ENCODE results near the gene CNKSR2. TPM values are rescaled to one million over a fixed set of nuclear protein-coding genes. Genes with fewer than 3 reads are reported as not detected.

The CNKSR2 gene
- total RNA-seq, 1 donor from 2014 or later: 3.4 TPM

DNA sequence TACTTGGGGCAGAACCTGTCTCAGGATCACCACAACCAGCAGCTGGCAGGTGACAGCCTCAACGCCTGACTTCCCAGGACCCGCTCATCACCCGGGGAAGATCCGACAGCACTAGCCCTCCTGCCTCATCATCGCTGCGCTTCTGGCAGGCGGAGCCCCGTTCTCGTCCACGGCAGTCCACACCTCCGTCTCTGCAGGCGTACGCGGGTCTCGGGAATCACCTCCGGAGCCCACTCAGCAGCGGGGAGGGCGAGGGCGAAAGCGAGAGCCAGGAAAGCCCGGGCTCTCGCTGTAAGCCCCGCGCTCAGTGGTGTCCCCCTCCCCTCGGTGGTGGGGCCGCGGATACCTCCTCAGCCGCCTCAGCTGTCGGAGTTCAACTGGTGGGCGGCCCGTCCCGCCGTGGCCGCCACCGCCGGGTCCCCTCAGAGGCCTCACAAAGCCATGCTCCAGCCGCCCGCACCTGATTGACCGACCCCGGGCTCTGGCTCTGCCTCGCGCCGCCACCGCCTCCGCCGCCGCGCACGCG is 518 bp upstream of the CNKSR2 start:
- Histone ChIP-seq H3K4me3 (ENCODE audit: low read depth, low read length) (peak overlapping the region; percentile 47), H3K36me3 (ENCODE audit: control insufficient read depth, insufficient read depth, low read length) (no peaks in the 10 kb centered on the region), H3K27me3 (ENCODE audit: control insufficient read depth, insufficient read depth, low read length) (peaks cover 20% of the 10 kb centered on the region)
- TF ChIP-seq, protein P1, sequence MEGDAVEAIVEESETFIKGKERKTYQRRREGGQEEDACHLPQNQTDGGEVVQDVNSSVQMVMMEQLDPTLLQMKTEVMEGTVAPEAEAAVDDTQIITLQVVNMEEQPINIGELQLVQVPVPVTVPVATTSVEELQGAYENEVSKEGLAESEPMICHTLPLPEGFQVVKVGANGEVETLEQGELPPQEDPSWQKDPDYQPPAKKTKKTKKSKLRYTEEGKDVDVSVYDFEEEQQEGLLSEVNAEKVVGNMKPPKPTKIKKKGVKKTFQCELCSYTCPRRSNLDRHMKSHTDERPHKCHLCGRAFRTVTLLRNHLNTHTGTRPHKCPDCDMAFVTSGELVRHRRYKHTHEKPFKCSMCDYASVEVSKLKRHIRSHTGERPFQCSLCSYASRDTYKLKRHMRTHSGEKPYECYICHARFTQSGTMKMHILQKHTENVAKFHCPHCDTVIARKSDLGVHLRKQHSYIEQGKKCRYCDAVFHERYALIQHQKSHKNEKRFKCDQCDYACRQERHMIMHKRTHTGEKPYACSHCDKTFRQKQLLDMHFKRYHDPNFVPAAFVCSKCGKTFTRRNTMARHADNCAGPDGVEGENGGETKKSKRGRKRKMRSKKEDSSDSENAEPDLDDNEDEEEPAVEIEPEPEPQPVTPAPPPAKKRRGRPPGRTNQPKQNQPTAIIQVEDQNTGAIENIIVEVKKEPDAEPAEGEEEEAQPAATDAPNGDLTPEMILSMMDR (IDR thresholded peaks at IDR 0.05; ENCODE audit: insufficient read depth, low read length, poor library complexity, severe bottlenecking): no peak
- no peak for DNase-seq (ENCODE audit: low read depth)

DNA sequence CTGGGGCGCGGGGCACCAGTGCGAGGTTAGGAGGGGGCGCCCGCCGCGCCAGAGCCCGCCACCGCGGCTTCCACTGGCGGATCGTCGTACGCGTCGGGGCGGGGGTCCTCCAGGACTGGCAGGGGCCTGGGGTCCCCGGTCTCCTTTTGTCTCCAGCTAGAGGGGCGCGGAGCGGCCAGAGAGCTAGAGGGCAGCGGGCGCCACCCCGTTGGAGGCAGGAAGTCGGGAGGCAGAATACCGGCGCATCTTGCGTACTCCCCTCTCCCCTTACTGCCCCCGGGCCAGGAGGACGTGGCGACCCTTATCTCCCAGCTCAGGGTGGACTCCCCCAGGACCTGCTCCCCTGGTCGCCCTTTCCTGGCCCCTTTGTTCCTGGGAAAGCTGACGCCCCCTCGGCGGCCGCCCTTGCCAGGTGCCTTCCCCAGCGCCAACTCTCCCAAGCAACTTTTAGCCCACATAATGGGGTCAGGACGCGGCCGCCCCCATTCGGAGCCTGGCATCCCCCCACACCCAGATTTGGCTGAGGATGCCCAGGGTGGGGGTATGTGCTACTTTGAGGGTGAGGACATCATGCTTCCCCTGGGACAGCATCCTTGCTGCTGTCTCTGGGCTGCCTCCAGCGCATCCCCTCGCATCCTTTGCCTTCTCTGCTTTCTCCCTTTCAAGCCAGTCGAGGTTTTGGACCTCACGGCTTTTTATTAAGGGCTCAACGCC is 933 bp downstream of the CNKSR2 start:
- Histone ChIP-seq H3K4me3 (ENCODE audit: low read depth, low read length) (peak overlapping the region; percentile 47), H3K27me3 (ENCODE audit: control insufficient read depth, insufficient read depth, low read length) (peaks cover 20% of the 10 kb centered on the region), H3K36me3 (ENCODE audit: control insufficient read depth, insufficient read depth, low read length) (no peaks in the 10 kb centered on the region)
- TF ChIP-seq, protein P1 (IDR thresholded peaks at IDR 0.05; ENCODE audit: insufficient read depth, low read length, poor library complexity, severe bottlenecking): no peak
- no peak for DNase-seq (ENCODE audit: low read depth)

DNA sequence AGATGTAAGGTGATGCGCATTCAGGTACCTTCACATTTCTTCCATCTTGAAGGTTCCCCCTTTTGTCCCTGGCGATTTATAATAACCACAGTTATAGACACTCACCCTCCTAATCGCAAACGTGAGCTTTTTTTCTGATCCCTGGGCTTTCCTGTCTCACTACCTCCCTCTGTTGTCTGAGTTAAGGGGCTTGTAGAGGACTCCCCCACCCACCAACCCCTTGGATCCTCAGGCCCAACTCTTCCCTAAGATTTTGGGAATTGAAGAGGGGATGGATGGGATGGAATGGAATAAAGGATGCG is 1.4 kb downstream of the CNKSR2 start:
- DNase-seq (ENCODE audit: low read depth): no peak
- no peaks in the 10 kb centered on the region for H3K36me3 ChIP-seq (ENCODE audit: control insufficient read depth, insufficient read depth, low read length)
- no peak overlapping the region for H3K4me3 ChIP-seq (ENCODE audit: low read depth, low read length)
- TF ChIP-seq, protein P1 (IDR thresholded peaks at IDR 0.05; ENCODE audit: insufficient read depth, low read length, poor library complexity, severe bottlenecking): no peak
- peaks cover 20% of the 10 kb centered on the region for H3K27me3 ChIP-seq (ENCODE audit: control insufficient read depth, insufficient read depth, low read length)

DNA sequence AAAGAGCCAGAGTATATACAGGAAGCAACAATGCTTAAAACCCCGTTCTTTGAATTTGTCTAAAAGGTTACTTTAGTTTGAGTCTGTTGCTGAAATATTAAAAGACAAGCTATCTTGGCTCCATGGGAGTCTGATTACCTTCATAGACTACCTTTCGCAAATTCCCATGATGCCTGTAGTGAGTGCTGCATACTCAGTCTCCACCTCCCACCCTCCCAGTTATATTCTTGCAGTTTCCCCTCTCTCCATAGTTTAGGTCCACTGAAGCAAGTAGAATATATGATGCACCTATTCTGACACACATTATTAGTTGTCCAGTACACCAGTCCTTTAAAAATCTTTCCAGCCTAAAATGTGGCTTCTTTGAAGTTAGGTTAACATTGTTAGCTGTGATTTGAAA is 2.4 kb downstream of the CNKSR2 start:
- no peaks in the 10 kb centered on the region for H3K36me3 ChIP-seq (ENCODE audit: control insufficient read depth, insufficient read depth, low read length)
- no peak for DNase-seq (ENCODE audit: low read depth)

DNA sequence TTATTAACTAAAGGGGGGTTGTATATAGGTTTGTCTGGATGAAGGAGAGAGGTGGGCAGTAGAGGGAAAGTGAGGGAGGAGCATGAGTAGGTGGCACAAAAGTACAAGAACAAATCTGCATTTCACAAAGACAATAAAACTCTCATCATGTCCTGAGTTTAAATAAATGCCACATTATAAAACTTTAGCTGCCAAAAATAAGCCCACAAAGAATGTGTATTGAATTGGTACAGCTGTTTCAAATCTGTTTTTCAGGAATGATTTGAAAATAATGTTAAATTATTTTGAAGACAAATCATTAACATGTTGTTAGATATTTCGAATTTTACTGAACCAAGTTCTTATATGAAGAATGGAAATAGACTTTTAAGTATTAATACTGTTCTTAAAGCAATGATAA is 5.8 kb downstream of the CNKSR2 start:
- Histone ChIP-seq H3K27me3 (ENCODE audit: control insufficient read depth, insufficient read depth, low read length) (peaks cover 9% of the 10 kb centered on the region), H3K36me3 (ENCODE audit: control insufficient read depth, insufficient read depth, low read length) (no peaks in the 10 kb centered on the region), H3K4me3 (ENCODE audit: low read depth, low read length) (no peak overlapping the region)
- TF ChIP-seq, protein P1 (IDR thresholded peaks at IDR 0.05; ENCODE audit: insufficient read depth, low read length, poor library complexity, severe bottlenecking): no peak
- DNase-seq (ENCODE audit: low read depth): no peak

More for the DNA sequence above, 2.4 kb downstream of the CNKSR2 start:
- H3K27me3 ChIP-seq (ENCODE audit: control insufficient read depth, insufficient read depth, low read length): peaks cover 20% of the 10 kb centered on the region
- TF ChIP-seq, protein P1 (IDR thresholded peaks at IDR 0.05; ENCODE audit: insufficient read depth, low read length, poor library complexity, severe bottlenecking): no peak
- H3K4me3 ChIP-seq (ENCODE audit: low read depth, low read length): no peak overlapping the region

DNA sequence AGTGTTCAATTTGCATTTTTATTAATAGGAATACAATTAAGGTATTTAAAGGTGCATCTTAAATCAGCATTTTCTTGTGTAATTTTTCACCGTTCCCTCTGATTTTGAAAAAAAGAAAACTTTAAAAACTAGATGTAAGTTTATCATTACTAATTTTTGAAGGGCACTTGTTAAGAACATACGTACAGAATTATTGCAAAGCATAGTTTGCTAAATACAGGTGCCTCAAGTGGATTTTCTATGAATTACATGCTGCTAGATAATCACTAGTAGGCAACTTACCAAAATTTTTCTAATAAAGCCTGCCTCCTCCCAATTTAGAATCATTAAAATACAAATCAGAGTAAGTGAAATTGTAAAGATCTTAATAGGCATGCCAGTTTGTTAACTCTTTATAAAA is 8.5 kb downstream of the CNKSR2 start:
- TF ChIP-seq, protein P1 (IDR thresholded peaks at IDR 0.05; ENCODE audit: insufficient read depth, low read length, poor library complexity, severe bottlenecking): peak; percentile 27
- Histone ChIP-seq H3K27me3 (ENCODE audit: control insufficient read depth, insufficient read depth, low read length) (no peaks in the 10 kb centered on the region), H3K36me3 (ENCODE audit: control insufficient read depth, insufficient read depth, low read length) (no peaks in the 10 kb centered on the region), H3K4me3 (ENCODE audit: low read depth, low read length) (no peak overlapping the region)
- DNase-seq (ENCODE audit: low read depth): no peak
